Gastrocnemius medialis (tissue), 4 donors: Measurements from ENCODE around the gene GRIK3.

ENCODE experiments used
- POLR2A ChIP-seq, 2 donors: fragments of 450-650 bp; IDR thresholded peaks; one replicate each; pipeline ENCODE4 v1.6.1; 2017; ENCODE audit warnings: antibody characterized with exemption in 2 of 2, mild to moderate bottlenecking in 2 of 2, moderate library complexity in 2 of 2
- TF ChIP-seq, protein P1 (sequence below), 5 experiments: fragments of 450-650 bp in 3 of 5; fragments of 200-600 bp in 2 of 5; sonication (generic) in 2 of 5; IDR thresholded peaks in 4 of 5; conservative IDR thresholded peaks in 1 of 5; 1 replicate in 4 of 5; 2 replicates in 1 of 5; pipeline ENCODE4 v1.5.1; 2016 to 2019; ENCODE audit warnings: antibody characterized with exemption in 5 of 5, mild to moderate bottlenecking in 3 of 5, moderate library complexity in 3 of 5

DNA sequence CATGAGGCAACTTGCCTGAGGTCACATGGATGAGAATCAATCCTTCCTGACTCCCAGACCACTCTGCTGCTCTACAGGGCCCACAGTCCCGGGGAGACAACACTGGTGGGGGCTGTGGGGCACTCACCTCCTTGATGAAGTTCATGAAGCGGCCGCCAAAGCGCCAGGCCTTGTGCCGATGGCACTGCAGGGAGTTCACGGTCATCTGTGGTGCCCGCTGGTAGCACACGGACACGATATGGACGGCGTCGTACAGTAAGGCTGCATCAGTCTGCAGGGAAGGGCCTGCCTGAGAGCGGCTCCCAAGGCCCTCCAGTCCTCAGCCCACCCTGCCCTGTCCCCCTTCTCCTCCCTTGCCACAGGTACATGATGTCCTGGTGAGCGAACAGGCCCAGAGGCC, 175.3 kb downstream of the GRIK3 start:
- TF ChIP-seq, protein P1, sequence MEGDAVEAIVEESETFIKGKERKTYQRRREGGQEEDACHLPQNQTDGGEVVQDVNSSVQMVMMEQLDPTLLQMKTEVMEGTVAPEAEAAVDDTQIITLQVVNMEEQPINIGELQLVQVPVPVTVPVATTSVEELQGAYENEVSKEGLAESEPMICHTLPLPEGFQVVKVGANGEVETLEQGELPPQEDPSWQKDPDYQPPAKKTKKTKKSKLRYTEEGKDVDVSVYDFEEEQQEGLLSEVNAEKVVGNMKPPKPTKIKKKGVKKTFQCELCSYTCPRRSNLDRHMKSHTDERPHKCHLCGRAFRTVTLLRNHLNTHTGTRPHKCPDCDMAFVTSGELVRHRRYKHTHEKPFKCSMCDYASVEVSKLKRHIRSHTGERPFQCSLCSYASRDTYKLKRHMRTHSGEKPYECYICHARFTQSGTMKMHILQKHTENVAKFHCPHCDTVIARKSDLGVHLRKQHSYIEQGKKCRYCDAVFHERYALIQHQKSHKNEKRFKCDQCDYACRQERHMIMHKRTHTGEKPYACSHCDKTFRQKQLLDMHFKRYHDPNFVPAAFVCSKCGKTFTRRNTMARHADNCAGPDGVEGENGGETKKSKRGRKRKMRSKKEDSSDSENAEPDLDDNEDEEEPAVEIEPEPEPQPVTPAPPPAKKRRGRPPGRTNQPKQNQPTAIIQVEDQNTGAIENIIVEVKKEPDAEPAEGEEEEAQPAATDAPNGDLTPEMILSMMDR (IDR thresholded peaks at IDR 0.05 in 4 of 5, conservative IDR thresholded peaks at IDR 0.05 in 1 of 5): no peak
- TF ChIP-seq POLR2A (IDR thresholded peaks at IDR 0.05): no peak
